Measurements from ENCODE around the gene SLC4A8. TPM values are rescaled to one million over a fixed set of nuclear protein-coding genes. Genes with fewer than 3 reads are reported as not detected.
"Not testable (repeated sequence)": the region's sequence is repeated elsewhere in the genome, so short reads cannot be mapped to it uniquely, and the experiment has no call there.

SLC4A8 gene
- total RNA-seq, 1 experiment from 2014 or later: 4.2 TPM

DNA sequence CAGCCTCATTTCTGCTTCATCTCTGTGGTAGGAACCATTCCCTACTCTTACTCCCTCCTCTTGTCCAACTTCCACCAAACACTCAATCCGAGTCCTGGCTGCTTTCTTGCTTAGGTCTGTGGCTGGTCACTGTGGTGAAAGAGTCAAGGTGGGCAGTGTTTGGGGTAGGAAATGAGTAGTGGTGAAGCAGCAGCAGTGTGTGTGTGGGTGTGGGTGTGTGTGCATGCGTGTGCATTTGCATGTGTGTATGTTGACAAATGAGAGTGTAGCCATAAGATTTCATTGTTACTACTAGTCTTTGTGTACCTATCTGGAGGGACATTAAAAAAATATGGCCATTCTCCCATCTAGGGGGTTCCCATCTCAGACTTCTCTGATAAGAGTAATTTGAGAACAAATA, 87.8 kb downstream of the SLC4A8 start:
- H3F3A ChIP-seq (ENCODE audit: low read length, unreplicated experiment): no peaks in the 10 kb centered on the region
- no peak for TF ChIP-seq EZH2 (IDR thresholded peaks at IDR 0.05; ENCODE audit: low read length, unreplicated experiment)
- TF ChIP-seq CTCF (conservative IDR thresholded peaks at IDR 0.05; ENCODE audit: low read depth, low read length): no peak
- TF ChIP-seq EZH2phosphoT487 (IDR thresholded peaks at IDR 0.05; ENCODE audit: borderline replicate concordance, low read length): no peak
- intact Hi-C loops (cut with micrococcal nuclease): no loop called here
- H2AFZ ChIP-seq (ENCODE audit: low read length): no peak overlapping the region
- no peaks in the 10 kb centered on the region for H3K79me2 ChIP-seq (ENCODE audit: low read length)
- no peak overlapping the region for H3K27ac ChIP-seq (ENCODE audit: low read length)
- H3K9me3 ChIP-seq (ENCODE audit: low read length): no peaks in the 10 kb centered on the region
- H3K4me1 ChIP-seq (ENCODE audit: insufficient read depth, low read length): no peaks in the 10 kb centered on the region
- no TSS peak for BruUV-seq (replicated peaks)
- POLR2A ChIA-PET (ENCODE audit: unreplicated experiment): no interaction called here
- no peaks in the 10 kb centered on the region for H3K9me2 ChIP-seq (replicated peaks; ENCODE audit: low read length)
- H3K4me2 ChIP-seq (ENCODE audit: low read length): no peak overlapping the region
- no peaks in the 10 kb centered on the region for H3K27me3 ChIP-seq (ENCODE audit: low read length)
- no peak for ATAC-seq
- no peak for DNase-seq
- no peaks in the 10 kb centered on the region for H3K36me3 ChIP-seq (ENCODE audit: low read depth, low read length)
- no peak overlapping the region for H3K4me3 ChIP-seq (ENCODE audit: low read length)
- CTCF ChIA-PET: no interaction called here
- H3K9ac ChIP-seq (ENCODE audit: low read length): no peak overlapping the region
- H4K20me1 ChIP-seq (ENCODE audit: low read length): no peaks in the 10 kb centered on the region

DNA sequence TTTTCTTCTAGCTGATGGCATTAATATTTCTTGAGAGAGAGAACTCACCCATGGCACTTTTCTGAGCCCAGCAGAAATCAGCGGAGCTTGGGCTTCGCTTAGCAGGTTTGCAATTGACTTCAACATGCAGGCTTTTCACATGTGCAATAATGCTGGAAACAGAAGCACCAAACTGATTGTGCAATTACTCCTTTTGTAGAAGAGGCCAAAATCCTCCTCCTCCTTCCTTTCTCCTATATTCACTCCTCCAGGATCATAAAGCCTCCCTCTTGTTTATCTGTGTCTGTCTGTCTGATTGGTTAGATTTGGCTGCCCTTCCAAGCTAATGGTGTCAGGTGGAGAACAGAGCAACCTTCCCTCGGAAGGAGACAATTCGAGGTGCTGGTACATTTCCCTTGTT, 90.4 kb downstream of the SLC4A8 start:
- H3K9ac ChIP-seq (ENCODE audit: low read length); H3K9me3 ChIP-seq (ENCODE audit: low read length); H3K79me2 ChIP-seq (ENCODE audit: low read length); POLR2A ChIA-PET (ENCODE audit: unreplicated experiment); H3K4me1 ChIP-seq (ENCODE audit: insufficient read depth, low read length); H3F3A ChIP-seq (ENCODE audit: low read length, unreplicated experiment); H4K20me1 ChIP-seq (ENCODE audit: low read length); CTCF ChIA-PET; H3K36me3 ChIP-seq (ENCODE audit: low read depth, low read length); intact Hi-C loops (cut with micrococcal nuclease); H3K27me3 ChIP-seq (ENCODE audit: low read length); H3K4me3 ChIP-seq (ENCODE audit: low read length); ATAC-seq; H3K9me2 ChIP-seq (replicated peaks; ENCODE audit: low read length); DNase-seq; H2AFZ ChIP-seq (ENCODE audit: low read length); H3K4me2 ChIP-seq (ENCODE audit: low read length); H3K27ac ChIP-seq (ENCODE audit: low read length); BruUV-seq (replicated peaks): not testable (repeated sequence)

- H3K27ac ChIP-seq (ENCODE audit: low read length): no peak overlapping the region
- no peaks in the 10 kb centered on the region for H3K27me3 ChIP-seq (ENCODE audit: low read length)
- no peak overlapping the region for H3K9ac ChIP-seq (ENCODE audit: low read length)
- DNase-seq (no peak), ATAC-seq (no peak)
- no peaks in the 10 kb centered on the region for H3K4me1 ChIP-seq (ENCODE audit: insufficient read depth, low read length)
- intact Hi-C loops (cut with micrococcal nuclease): no loop called here
- no peaks in the 10 kb centered on the region for H3K36me3 ChIP-seq (ENCODE audit: low read depth, low read length)
- no TSS peak for BruUV-seq (replicated peaks)
- H3K9me2 ChIP-seq (replicated peaks; ENCODE audit: low read length): no peaks in the 10 kb centered on the region
- no peak overlapping the region for H3K4me2 ChIP-seq (ENCODE audit: low read length)
- no peak overlapping the region for H2AFZ ChIP-seq (ENCODE audit: low read length)
- H4K20me1 ChIP-seq (ENCODE audit: low read length): no peaks in the 10 kb centered on the region
- no peaks in the 10 kb centered on the region for H3K9me3 ChIP-seq (ENCODE audit: low read length)
- CTCF ChIA-PET: no interaction called here
- H3K79me2 ChIP-seq (ENCODE audit: low read length): no peaks in the 10 kb centered on the region
- no peak overlapping the region for H3K4me3 ChIP-seq (ENCODE audit: low read length)
- POLR2A ChIA-PET (ENCODE audit: unreplicated experiment): no interaction called here
- H3F3A ChIP-seq (ENCODE audit: low read length, unreplicated experiment): no peaks in the 10 kb centered on the region
- TF ChIP-seq CTCF (conservative IDR thresholded peaks at IDR 0.05; ENCODE audit: low read depth, low read length): no peak
- TF ChIP-seq EZH2phosphoT487 (IDR thresholded peaks at IDR 0.05; ENCODE audit: borderline replicate concordance, low read length): no peak
- TF ChIP-seq EZH2 (IDR thresholded peaks at IDR 0.05; ENCODE audit: low read length, unreplicated experiment): no peak
Measured at GRCh38 chr12:51517316-51517715, 92.7 kb downstream of the SLC4A8 start.
